ENCODE data around the gene FAT2.
"Not testable (repeated sequence)": the region's sequence is repeated elsewhere in the genome, so short reads cannot be mapped to it uniquely, and the experiment has no call there.

FAT2 gene

GRCh38 chr5:151581812-151582583, 9.1 kb downstream of the FAT2 start:
- no peak for DNase-seq (ENCODE audit: low read depth in 2 of 2)

DNA sequence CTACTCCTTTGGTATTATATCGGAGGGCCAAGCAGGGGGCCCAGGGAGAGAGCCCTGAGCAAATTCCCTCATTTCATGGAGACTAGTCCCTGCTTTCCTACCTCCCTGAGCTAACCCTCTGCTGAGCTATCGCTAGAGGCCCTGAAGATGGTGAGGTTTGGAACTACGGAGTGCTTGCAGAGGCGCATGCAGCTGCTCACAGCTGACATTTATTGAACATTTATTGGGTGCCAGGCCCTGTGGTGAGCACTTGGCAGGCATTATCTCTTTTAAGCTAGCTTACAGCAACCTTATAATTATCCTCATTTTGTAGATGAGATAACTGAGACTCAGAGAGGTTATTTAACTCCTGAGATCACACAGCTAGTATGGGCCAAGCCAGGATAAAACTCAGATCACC, 9.8 kb downstream of the FAT2 start:
- no peak for DNase-seq (ENCODE audit: low read depth in 2 of 2)

DNA sequence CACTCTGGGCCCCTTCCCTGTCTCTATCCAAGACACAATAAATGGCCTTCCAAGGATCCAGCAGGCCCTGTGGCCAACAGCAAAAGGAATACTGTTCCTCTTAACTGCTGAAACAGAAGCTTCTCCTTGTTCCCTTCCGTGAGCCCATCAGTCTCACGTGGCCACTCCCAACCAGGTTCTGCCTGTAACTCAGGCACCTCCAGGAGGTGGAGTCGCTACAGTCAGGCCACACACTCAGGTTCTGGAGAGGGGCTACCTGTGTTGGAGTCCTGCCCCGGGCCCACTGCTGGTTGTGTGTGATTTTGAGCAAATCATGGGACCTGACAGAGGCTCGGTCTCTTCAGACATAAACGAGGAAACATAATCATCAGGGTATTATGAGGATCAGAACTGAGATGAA, 10.3 kb downstream of the FAT2 start:
- DNase-seq (ENCODE audit: low read depth in 2 of 2), result no peak

- no peak for DNase-seq (ENCODE audit: low read depth in 2 of 2)
These were observed 10.9 kb downstream of the FAT2 start for GRCh38 chr5:151580239-151580638.

DNA sequence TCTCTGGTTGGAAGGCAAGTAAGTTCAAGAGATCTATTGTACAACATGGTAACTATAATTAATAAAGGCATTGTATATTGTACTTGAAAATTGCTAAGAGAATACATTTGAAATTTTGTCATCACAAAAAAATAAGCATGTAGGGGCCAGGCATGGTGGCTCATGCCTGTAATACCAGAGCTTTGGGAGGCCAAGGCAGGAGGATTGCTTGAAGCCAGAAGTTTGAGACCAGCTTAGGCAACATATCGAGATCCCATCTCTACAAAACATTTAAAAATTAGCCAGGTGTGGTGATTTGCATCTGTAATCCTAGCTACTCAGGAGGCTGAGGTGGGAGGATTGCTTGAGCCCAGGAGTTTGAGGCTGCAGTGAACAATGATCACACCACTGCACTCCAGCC, 12.0 kb downstream of the FAT2 start:
- DNase-seq (ENCODE audit: low read depth in 2 of 2), result not testable (repeated sequence)

DNA sequence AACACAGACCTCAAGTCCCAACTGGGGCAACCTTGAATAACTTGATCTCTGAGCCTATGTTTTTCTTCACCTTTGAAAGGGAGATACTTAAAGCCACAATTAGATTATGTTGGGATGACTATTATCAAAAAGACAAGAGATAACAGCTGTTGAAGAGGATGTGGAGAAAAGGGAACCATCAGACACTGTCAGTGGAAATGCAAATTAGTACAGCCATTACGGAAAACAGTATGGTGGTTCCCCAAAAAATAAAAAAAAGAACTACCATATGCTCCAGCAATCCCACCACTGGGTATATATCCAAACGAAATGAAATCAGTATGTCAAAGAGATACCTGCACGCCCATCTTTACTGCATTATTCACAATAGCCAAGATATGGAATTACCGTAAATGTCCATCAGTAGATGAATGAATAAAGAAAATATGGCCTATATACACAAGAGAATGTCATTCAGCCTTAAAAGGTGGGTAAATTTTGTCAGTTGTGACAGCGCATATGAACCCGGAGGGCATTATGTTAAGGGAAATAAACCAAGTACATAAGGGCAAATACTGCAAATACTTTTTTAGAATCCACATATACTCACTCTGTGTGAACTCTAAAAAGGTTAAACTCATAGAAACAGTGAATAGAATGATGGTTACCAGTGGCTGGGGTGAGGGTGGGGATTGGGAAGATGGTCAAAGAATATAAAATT, 12.7 kb downstream of the FAT2 start:
- no peak for DNase-seq (ENCODE audit: low read depth in 2 of 2)

GRCh38 chr5:151577566-151577965, 13.6 kb downstream of the FAT2 start:
- DNase-seq (ENCODE audit: low read depth in 2 of 2), result no peak

- no peak for DNase-seq (ENCODE audit: low read depth in 2 of 2)
These were observed 16.6 kb downstream of the FAT2 start for GRCh38 chr5:151574444-151574996.

DNA sequence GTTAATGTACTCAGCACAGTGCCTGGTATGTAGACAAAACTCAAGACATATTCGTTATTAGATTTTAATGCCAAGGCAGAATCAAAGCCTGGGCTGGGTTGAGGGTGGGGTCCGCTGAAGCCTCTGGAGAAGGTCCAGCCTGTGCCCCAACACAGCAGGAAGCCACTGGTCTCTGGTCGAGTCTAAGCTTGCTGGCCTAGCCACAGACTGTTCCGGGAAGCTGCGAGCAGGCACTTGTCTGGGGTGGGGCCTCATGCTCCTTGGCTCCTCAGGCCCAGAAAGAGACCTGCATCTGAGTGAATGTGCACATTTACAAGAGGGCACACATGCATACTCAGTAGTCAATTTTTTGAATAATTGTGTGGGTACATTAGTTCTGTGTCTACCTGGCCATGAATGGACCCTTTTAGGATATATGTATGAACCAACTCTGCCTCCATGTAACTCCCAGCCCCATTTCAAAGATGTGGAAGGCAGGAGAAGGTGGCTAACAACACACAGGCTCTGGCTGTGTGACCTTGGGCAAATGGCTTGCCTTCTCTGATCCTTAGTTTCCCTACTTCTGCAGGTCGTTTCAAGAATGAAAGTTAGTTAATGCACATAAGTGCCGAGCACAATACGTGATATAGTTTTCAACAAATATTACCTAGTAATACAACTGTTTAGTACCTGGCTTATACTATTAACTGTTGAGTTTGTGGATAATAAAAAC, 18.3 kb downstream of the FAT2 start:
- no peak for DNase-seq (ENCODE audit: low read depth in 2 of 2)

- DNase-seq (ENCODE audit: low read depth in 2 of 2), result no peak
These were observed 19.6 kb downstream of the FAT2 start for GRCh38 chr5:151571270-151572173.

DNA sequence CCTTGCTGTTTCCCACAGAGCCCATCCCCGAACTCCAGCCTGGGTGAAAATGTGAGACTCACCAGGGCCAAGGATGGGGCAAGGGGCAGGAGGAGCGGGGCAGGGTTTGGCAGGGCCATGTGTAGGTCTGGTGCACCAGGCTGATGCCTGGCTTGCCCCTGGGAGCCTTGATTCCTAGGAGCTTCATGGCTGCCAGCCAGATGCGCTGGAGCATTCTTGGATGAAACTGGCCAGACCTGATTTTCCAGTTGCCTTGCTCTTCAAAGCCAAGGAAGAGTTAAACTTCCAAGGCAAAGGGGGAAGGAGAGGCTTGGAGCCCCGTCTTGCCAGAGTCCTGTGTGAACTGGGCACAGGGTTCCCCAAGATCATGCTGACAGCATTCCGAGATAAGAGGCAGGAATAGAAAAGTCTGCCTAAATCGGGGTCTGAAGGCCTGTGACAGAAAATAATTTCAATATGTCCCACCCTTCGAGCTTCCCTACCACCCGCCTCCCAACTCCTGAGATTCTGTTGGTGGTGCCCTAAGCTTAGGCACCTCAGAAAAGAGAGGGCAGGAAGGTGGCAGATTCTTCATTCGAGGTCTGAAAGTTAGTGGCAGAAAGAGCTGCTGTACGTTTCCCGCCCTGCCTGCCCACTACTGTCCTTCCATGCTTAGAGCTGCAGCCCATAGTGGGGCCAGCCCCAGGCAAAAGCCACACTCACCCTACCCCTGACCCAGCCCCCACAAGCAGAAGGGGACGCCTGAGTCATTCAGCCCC, 20.4 kb downstream of the FAT2 start:
- no peak for DNase-seq (ENCODE audit: low read depth in 2 of 2)

DNA sequence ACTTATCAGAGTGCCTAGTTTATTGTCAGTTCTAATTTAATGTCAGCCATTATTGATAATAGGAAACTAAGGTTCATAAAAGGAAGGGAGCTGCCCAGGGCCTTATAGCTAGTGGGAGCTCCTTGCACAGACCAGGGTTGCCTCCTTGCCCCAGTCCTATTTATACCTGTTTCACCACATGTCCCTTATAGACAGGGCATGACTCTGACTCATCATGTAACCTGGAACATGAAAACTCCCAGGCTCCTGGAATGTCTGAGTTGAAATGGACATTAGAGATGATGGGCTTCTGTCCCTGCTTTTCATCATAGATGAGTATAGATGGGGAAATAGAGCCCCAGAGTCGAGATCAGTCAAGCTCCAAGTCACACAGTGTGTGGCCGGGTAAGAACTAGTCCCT, 21.1 kb downstream of the FAT2 start:
- no peak for DNase-seq (ENCODE audit: low read depth in 2 of 2)

DNA sequence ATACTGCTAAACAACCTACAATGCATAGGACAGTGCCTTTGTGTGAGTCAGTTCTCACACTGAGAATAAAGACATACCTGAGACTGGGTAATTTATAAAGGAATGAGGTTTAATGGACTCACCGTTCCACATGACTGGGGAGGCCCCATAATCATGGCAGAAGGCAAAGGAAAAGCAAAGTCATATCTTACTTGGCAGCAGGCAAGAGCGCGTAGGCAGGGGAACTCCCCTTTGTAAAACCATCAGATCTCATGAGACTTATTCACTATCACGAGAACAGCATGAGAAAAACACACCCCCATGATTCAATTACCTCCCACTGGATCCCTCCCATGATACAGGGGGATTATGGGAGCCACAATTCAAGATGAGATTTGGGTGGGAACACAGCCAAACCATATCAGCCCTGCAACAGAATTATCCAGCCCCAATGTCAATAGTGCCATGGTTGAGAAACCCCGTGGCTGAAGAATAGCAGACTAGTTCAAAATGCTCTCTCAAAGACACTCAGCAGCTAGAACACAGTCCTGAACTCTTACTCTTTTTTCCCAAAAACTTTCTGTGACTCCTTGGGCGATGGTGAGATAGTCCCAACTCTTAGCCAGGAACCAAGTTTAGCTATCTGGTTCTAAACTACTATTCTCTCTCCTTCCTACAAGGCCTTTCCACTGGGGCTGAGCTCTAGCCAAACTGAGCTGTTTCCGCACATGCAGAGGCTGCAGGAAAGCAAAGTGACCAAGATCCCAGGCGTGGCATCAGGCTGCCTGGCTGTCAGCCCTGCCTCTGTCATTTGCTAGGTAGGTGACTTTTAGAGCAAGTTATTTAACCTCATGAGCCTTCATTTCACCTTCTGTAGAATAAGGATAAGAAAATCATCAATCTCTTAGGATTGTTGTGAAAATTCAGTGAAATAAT, 21.7 kb downstream of the FAT2 start:
- peak in 1 of 2 donors; percentile 3 for DNase-seq (ENCODE audit: low read depth in 2 of 2)

DNA sequence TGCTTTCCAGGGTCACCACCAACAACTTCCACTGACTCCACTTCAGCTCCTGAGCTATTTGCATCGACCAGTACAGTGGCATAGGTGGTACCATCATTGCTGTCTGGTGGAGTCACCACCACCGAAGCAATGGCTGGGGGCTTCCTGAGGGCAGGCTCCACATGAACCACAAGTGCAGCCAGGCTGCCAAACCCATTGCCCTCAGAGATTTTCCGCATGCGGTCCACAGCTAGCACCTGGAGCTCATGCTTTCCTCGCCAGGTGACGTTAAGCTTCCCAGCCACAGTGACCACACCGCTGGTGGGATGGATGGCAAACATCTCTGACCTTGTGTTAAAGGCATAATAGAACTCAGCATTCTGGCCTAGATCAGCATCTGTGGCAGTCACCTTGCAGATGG, 23.1 kb downstream of the FAT2 start:
- DNase-seq (ENCODE audit: low read depth in 2 of 2), result no peak

- no peak for DNase-seq (ENCODE audit: low read depth in 2 of 2)
These were observed 25.2 kb downstream of the FAT2 start for GRCh38 chr5:151565971-151566370.

DNA sequence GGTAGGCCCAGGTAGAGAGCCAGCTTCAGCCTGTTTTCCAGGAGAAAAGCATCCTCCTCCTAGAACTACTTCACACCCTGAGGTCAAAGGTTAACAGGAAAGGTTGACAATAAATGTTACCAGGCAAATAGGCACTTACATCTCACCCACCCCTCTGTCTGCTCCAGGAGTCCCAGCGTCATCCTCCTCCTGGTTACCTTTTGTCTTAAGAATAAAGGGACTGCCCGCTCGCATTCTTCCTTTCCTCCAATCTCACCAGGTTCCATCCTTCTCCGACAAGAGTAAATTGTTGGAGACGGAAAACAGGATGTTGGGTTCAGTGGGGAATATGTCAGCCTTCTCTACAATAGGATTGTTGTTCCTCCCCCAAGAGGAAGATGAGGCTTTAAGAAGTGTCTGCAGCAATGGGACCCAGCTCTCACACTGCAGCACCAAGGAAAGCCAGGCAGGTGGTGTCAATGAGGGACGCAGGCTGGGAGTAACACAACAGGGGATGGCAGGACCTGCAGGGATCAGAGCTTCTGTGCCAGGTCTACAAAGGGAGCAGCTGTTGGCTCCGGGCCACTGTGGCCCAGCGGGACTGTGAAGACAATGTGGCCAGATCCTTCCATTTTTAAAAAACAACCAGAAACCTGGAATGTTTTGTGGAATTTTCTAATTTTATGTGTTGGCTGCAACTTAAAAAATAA, 29.0 kb downstream of the FAT2 start:
- no peak for DNase-seq (ENCODE audit: low read depth in 2 of 2)

DNA sequence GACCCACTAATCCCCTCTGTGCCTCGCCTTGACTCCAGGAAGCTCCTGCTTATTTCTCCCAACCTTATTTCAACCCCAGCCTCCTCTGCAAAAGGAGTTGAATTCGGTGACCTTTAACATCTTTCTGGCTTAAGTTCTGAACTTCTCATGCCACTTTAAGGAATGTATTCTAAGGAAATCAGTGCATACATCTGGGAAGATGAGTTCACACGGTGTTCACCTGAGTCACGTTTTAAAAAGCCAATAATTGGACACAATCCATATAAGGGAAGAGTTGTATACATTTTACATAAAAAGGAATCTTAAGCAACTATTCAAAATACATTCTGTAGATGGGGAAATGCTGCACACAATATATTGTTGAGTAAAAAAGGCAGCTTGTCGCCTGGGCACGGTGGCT, 33.2 kb downstream of the FAT2 start:
- no peak for DNase-seq (ENCODE audit: low read depth in 2 of 2)

DNA sequence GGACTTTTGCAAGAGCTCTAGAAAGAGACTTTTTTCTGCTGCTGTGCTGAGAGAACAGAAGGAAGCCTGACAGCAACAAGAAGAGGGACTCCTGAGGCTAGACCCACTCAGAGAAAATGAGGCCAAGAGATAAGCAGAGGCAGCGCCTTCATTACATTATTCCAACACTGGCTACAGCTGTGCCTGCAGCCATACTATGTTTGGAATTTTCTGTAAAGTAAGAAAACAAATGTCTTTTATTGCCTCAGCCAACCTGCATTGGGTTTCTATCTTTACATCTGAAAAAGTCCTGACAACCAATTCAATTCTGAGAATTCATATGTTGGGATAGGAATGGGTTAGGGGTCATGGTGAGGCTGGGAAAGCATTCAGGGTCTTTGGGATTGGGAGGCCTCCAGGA, 33.7 kb downstream of the FAT2 start:
- DNase-seq (ENCODE audit: low read depth in 2 of 2), result no peak

DNA sequence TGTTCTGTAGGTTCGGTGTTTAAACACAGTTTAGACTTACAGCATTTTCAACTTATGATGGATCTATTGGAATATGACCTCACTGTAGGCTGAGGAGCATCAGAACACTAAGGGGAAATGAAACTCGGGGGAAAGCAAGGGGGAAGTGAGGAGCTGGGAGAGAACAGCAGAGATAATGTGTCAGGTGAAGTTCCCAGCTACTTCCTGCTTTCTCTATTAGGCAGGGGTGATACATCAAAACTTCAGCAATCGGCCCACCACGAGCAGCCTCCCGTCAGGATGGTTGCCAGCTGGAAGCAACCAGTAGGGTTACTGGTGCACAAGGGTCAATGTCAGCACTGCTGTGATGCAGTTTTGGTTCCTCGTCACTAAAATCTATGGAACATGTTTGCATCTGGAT, 34.3 kb downstream of the FAT2 start:
- no peak for DNase-seq (ENCODE audit: low read depth in 2 of 2)

All from activated CD4-positive, alpha-beta T cell treated with anti-CD3 and anti-CD28 coated beads for 24 hours (primary cell).